Activated T-helper 2 cell treated with anti-CD3 and anti-CD28 coated beads, Interferon-gamma antibody, Interleukin-2, Interleukin-4, amounts not matched to agents 10 μg/mL and 5 μg/mL and 100 μg/mL, durations not matched to agents 14 hours and 24 hours and 36 hours (primary cell): Measurements from ENCODE around the gene DCAF10. TPM values are rescaled to one million over a fixed set of nuclear protein-coding genes. Genes with fewer than 3 reads are reported as not detected.
"Not testable (repeated sequence)": the region's sequence is repeated elsewhere in the genome, so short reads cannot be mapped to it uniquely, and the experiment has no call there.

Experiments used
- DNase-seq: peaks from one replicate; pipeline ENCODE4 v3.0.0; 2021; ENCODE audit warnings: low spot score
- H3K27ac Mint-ChIP-seq: one replicate; pipeline ENCODE4 v1.8.0; 2021; ENCODE audit warnings: mixed read lengths
- H3K27me3 Mint-ChIP-seq: one replicate; pipeline ENCODE4 v1.8.0; 2021; ENCODE audit warnings: low read depth, mixed read lengths
- H3K36me3 Mint-ChIP-seq: one replicate; pipeline ENCODE4 v1.8.0; 2021; ENCODE audit warnings: low read depth, mixed read lengths
- H3K4me1 Mint-ChIP-seq: one replicate; pipeline ENCODE4 v1.8.0; 2021; ENCODE audit warnings: low read depth, mixed read lengths
- H3K4me3 Mint-ChIP-seq: one replicate; pipeline ENCODE4 v1.8.0; 2021; ENCODE audit warnings: low read depth, mild to moderate bottlenecking, moderate library complexity, mixed read lengths
- H3K9me3 Mint-ChIP-seq: one replicate; pipeline ENCODE4 v1.8.0; 2021; ENCODE audit warnings: mixed read lengths
- intact Hi-C: fragments of 100-400 bp; cut with micrococcal nuclease; formaldehyde crosslinking; loops from one replicate; pipeline ENCODE4 v1.15.1; 2023
- total RNA-seq: library from RNA; stranded (reverse); gene quantifications from 2 replicates; pipeline ENCODE4 v1.2.3, GENCODE V29; 2022

Gene DCAF10, protein sequence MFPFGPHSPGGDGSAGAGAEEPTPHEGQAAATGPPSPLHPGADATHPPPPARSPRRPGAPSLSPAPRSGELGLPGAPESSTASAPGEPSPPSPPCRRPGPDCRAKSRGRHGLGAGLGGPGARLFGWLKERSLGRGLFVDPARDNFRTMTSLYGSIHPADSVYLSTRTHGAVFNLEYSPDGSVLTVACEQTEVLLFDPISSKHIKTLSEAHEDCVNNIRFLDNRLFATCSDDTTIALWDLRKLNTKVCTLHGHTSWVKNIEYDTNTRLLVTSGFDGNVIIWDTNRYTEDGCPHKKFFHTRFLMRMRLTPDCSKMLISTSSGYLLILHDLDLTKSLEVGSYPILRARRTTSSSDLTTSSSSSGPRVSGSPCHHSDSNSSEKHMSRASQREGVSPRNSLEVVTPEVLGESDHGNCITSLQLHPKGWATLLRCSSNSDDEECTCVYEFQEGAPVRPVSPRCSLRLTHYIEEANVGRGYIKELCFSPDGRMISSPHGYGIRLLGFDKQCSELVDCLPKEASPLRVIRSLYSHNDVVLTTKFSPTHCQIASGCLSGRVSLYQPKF
- total RNA-seq = 17.4 and 18.4 TPM in 2 replicates

DNA sequence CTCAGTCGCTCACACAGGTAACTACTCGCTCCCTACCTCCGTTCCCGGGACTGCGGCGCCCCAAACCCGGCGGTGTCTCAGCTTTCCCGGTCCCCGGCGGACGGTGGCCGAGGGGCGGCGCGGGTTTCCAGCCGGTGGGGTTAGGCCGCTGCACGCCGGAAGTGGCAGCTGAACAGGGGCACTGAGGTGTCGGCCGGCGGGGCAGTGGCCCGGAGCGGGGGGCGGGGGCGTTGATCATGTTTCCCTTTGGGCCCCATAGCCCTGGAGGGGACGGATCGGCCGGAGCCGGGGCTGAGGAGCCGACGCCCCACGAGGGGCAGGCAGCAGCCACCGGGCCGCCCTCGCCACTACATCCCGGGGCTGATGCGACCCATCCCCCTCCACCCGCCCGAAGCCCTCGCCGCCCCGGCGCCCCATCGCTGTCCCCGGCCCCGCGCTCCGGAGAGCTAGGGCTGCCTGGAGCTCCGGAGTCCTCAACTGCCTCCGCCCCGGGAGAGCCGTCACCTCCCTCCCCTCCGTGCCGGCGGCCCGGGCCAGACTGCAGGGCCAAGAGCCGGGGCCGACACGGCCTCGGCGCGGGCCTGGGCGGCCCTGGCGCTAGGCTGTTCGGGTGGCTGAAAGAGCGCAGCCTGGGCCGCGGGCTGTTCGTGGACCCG lies at the start of gene DCAF10:
Gene DCAF10 (plus strand): TSS at position 167 of the 656 bp plus-strand sequence. CDS start 70 bp downstream, at position 237.
- Mint-ChIP-seq H3K27ac (peak within 1 kb of the TSS; percentile 77), H3K27me3 (no peaks in the 10 kb centered on the region), H3K4me3 (peak within 1 kb of the TSS; percentile 89), H3K9me3 (no peaks in the 10 kb centered on the region), H3K4me1 (peaks cover 28% of the 10 kb centered on the region), H3K36me3 (peaks cover 21% of the 10 kb centered on the region)
- peak; percentile 86 for DNase-seq
- intact Hi-C loops = loop anchor here (1.0 to 2.0 kb wide), 4 partner anchors 15 to 208 kb away; partner anchors contain the start of genes EXOSC3, SLC25A51, TOMM5 and TRMT10B

DNA sequence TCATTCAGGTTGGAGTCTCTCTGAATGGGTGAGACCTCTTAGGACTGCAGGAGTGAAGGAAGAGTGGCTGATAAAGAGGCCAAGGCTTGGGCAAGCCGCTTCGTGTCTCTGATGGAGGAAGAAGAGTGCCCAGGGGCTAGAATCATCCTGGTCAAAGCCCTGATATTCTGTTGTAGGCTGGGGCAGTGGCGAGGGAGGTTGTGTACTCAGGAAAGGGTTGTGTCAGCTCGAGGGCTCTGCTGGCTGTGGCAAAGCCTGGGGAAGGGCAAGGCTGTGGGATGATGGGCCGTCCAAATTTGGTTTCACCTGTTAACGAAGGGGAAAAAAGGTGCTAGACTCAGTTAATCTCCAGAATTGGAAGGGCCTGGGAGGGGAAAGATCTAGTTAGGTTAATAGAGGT lies 49.4 kb upstream of the DCAF10 start:
- Mint-ChIP-seq H3K9me3 (no peaks in the 10 kb centered on the region), H3K27me3 (no peaks in the 10 kb centered on the region), H3K4me3 (peak overlapping the region; percentile 34), H3K4me1 (peaks cover 17% of the 10 kb centered on the region), H3K36me3 (peaks cover 13% of the 10 kb centered on the region), H3K27ac (no peak overlapping the region)
- intact Hi-C loops = loop anchor here (5.0 kb wide), 1 partner anchor 316 kb away; the partner anchor contains the start of gene SHB
- no peak for DNase-seq

DNA sequence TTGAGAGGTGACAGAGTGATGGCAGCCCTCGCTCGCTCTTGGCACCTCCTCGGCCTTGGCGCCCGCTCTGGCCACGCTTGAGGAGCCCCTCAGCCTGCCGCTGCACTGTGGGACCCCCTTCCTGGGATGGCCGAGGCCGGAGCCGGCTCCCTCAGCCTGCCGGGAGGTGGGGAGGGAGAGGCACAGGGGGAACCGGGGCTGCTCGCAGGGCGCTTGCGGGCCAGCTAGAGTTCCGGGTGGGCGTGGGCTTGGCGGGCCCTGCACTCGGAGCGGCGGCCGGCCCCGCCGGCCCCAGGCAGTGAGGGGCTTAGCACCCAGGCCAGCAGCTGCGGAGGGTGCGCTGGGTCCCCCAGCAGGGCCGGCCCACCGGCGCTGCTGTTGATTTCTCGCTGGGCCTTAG lies 48.9 kb upstream of the DCAF10 start:
- DNase-seq, H3K9me3 Mint-ChIP-seq, H3K27ac Mint-ChIP-seq, H3K27me3 Mint-ChIP-seq, H3K4me3 Mint-ChIP-seq: not testable (repeated sequence)
- Mint-ChIP-seq H3K4me1 (peaks cover 17% of the 10 kb centered on the region), H3K36me3 (peaks cover 14% of the 10 kb centered on the region)
- intact Hi-C loops = loop anchor here (2.0 to 5.0 kb wide), 3 partner anchors 33 to 316 kb away; partner anchors contain the start of genes DCAF10, EXOSC3 and SHB

DNA sequence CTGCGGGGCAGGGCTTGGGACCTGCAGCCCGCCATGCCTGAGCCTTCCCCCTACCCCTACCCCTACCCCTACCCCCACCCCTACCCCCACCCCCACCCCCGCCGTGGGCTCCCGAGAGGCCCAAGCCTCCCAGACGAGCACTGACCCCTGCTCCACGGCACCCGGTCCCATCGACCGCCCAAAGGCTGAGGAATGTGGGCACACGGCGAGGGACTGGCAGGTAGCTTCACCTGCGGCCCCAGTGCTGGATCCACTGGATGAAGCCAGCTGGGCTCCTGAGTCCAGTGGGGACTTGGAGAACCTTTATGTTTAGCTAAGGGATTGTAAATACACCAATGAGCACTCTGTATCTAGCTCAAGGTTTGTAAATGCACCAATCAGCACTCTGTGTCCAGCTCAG lies 48.5 kb upstream of the DCAF10 start:
- not testable (repeated sequence) for H3K9me3 Mint-ChIP-seq, H3K4me3 Mint-ChIP-seq, H3K27me3 Mint-ChIP-seq, DNase-seq, H3K27ac Mint-ChIP-seq
- peaks cover 15% of the 10 kb centered on the region for H3K36me3 Mint-ChIP-seq
- H3K4me1 Mint-ChIP-seq = peaks cover 17% of the 10 kb centered on the region
- intact Hi-C loops = loop anchor here (2.0 to 5.0 kb wide), 3 partner anchors 33 to 315 kb away; partner anchors contain the start of genes DCAF10, EXOSC3 and SHB

DNA sequence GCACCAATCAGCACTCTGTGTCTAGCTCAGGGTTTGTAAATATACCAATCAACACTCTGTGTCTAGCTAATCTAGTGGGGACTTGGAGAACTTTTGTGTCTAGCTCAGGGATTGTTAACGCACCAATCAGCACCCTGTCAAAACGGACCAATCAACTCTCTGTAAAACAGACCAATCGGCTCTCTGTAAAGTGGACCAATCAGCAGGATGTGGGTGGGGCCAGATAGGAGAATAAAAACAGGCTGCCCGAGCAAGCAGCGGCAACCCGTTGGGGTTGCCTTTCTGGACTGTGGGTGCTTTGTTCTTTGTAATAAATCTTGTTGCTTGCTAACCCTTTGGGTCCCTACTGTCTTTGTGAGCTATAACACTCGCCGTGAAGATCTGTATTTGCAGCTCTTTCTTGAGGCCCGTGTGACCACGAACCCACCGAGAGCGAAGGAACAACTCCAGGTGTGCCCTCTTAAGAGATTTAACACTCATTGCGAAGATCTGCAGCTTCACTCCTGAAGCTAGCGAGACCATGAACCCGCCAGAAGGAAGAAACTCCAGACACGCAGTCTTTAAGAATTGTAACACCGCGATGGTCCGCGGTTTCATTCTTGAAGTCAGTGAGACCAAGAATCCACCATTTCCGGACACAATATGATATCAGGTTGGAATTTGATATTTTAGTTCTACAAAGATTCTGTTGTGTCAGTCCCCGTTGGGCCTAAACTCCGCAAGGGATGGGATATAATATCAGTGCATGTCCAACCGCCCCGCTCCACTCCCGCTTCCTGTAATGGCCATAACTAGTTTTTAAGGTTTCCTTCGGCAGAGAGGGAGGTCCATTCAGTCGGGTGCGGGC lies 47.7 kb upstream of the DCAF10 start:
- intact Hi-C loops = loop anchor here (1.0 to 5.0 kb wide), 4 partner anchors 32 to 314 kb away; partner anchors contain the start of genes DCAF10, EXOSC3, SHB and SLC25A51
- H3K9me3 Mint-ChIP-seq = no peaks in the 10 kb centered on the region
- H3K4me1 Mint-ChIP-seq = peaks cover 17% of the 10 kb centered on the region
- H3K36me3 Mint-ChIP-seq = peaks cover 23% of the 10 kb centered on the region
- no peaks in the 10 kb centered on the region for H3K27me3 Mint-ChIP-seq
- peak overlapping the region; percentile 91 for H3K27ac Mint-ChIP-seq
- H3K4me3 Mint-ChIP-seq = peak overlapping the region; percentile 97
- DNase-seq = no peak

DNA sequence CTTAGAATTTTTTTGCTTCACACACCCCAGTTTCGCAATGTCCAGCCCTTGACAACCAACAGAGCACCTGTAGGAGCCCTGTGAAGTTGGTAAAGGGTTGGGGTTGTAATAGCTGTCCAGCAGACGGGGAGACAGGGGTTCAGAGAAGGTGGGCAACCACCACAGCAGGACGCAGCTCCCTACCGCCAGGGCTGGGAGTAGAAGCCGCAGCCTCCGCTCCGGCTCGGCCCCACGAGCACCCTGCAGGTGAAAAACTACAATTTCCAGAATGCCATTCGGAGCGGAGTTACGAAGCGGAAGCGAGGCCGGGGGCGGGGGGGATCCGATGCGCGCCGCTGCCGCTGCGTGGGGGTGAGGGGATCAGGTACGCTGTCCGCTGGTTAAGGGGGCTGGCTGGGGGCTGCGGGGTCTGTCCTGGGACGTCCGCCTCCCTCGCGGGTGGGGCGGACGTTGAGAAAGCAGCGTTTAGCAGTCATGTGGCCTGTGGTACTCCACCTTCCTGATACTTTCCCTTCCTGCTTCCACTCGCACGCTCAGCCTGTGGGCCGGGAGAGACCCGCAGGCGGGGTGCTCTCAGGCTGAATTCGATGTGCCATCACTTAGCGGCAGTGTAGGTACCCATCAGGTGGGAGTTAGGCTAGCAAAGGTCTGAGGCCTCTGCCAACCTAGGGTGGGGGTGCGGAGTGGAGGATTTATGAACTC lies 47.0 kb upstream of the DCAF10 start, which contains the start of gene TRMT10B:
Gene TRMT10B (plus strand): TSS at position 317 of the 702 bp plus-strand sequence. CDS start 8,127 bp downstream, outside the sequence.
- peak within 1 kb of the TSS; percentile 91 for H3K27ac Mint-ChIP-seq
- H3K36me3 Mint-ChIP-seq = peaks cover 23% of the 10 kb centered on the region
- peak within 1 kb of the TSS; percentile 97 for H3K4me3 Mint-ChIP-seq
- peak; percentile 61 for DNase-seq
- intact Hi-C loops = loop anchor here (1.0 to 5.0 kb wide), 4 partner anchors 31 to 314 kb away; partner anchors contain the start of genes DCAF10, EXOSC3, SHB and SLC25A51
- no peaks in the 10 kb centered on the region for H3K9me3 Mint-ChIP-seq
- H3K4me1 Mint-ChIP-seq = peaks cover 17% of the 10 kb centered on the region
- no peaks in the 10 kb centered on the region for H3K27me3 Mint-ChIP-seq

DNA sequence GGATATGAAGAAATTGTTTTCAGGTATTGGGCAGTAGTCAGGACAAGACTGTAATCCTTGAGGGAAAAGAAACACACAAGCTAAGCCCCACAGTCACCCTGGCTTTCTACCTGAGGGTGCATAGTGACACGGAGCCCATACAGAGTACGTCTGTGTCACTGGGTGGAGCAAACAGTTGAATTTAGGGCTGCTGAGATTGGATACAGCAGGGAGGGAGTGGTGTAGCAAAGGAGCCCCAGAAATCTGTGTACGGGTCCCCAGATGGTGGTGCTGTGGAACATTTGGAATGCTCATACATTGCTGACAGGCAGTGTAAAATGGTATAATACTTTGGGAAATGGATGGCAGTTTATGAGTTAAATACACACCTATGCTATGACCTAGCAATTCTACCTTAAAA lies 41.9 kb upstream of the DCAF10 start:
- H3K9me3 Mint-ChIP-seq = no peaks in the 10 kb centered on the region
- H3K36me3 Mint-ChIP-seq = peaks cover 34% of the 10 kb centered on the region
- H3K4me3 Mint-ChIP-seq = no peak overlapping the region
- H3K27ac Mint-ChIP-seq = no peak overlapping the region
- H3K27me3 Mint-ChIP-seq = no peaks in the 10 kb centered on the region
- no peak for DNase-seq
- intact Hi-C loops = no loop called here
- H3K4me1 Mint-ChIP-seq = peaks cover 13% of the 10 kb centered on the region

DNA sequence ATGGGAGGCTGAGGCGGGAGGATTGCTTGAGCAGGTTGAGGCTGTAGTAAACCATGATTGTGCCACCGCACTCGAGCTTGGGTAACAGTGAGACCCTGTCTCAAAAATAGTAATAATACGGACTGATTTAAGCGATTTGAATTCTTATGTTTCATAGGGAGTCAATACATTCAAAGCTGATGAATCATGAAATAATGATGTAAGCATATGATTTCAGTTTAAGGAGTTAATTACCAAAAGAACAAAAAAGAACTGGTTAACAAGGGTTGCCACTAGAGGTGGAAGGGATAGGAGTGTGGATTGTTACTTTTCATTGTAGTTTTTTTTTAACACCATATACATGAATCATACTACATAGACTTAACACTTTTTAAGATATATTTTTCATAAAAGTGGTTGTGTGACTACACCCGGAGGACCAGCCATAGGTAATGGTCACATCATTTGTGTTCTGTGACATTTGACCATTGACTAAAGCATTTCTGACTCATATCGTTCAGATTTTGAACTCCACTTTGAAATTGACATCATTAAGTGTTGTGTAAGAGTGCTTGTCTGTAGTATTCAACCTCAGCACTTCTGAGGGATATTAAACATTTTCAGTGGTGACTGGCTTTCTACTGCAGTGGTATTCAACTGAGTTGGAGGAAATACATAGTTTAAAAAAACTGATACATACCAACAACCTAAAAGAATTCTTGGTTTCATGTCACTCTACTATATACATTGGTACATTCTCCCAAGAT lies 40.0 kb upstream of the DCAF10 start:
- DNase-seq = no peak
- Mint-ChIP-seq H3K4me3 (no peak overlapping the region), H3K4me1 (no peaks in the 10 kb centered on the region), H3K27me3 (no peaks in the 10 kb centered on the region), H3K36me3 (peaks cover 40% of the 10 kb centered on the region), H3K9me3 (no peaks in the 10 kb centered on the region), H3K27ac (no peak overlapping the region)
- intact Hi-C loops = no loop called here

DNA sequence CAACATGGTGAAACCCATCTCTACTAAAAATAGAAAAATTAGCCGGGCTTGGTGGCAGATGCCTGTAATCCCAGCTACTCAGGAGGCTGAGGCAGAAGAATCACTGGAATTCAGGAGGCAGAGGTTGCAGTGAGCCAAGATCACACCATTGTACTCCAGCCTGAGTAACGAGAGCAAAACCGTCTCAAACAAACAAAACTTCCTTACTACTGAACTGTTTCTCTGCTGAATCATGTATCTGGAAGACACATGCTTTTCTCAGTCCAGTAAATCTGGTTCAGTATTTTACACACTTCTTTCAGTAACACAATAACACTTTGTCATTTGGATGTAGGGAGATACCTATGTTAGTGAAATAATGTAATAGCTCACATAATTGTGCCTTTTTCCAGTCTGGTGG lies 39.1 kb upstream of the DCAF10 start:
- H3K4me3 Mint-ChIP-seq = no peak overlapping the region
- no peak overlapping the region for H3K27ac Mint-ChIP-seq

DNA sequence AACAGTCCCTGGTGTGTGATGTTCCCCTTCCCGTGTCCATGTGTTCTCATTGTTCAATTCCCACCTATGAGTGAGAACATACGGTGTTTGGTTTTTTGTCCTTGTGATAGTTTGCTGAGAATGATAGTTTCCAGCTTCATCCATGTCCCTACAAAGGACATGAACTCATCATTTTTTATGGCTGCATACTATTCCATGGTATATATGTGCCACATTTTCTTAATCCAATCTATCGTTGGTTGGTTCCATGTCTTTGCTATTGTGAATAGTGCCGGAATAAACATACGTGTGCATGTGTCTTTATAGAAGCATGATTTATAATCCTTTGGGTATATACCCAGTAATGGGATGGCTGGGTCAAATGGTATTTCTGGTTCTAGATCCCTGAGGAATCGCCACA lies 35.3 kb upstream of the DCAF10 start:
- H3K27ac Mint-ChIP-seq, H3K27me3 Mint-ChIP-seq, intact Hi-C loops, DNase-seq, H3K4me1 Mint-ChIP-seq, H3K9me3 Mint-ChIP-seq, H3K4me3 Mint-ChIP-seq: not testable (repeated sequence)
- peaks cover 61% of the 10 kb centered on the region for H3K36me3 Mint-ChIP-seq

More for the DNA sequence above, 39.1 kb upstream of the DCAF10 start:
- no peak for DNase-seq
- H3K4me1 Mint-ChIP-seq = no peaks in the 10 kb centered on the region
- no peaks in the 10 kb centered on the region for H3K27me3 Mint-ChIP-seq
- intact Hi-C loops = no loop called here
- H3K9me3 Mint-ChIP-seq = no peaks in the 10 kb centered on the region
- H3K36me3 Mint-ChIP-seq = peaks cover 44% of the 10 kb centered on the region

DNA sequence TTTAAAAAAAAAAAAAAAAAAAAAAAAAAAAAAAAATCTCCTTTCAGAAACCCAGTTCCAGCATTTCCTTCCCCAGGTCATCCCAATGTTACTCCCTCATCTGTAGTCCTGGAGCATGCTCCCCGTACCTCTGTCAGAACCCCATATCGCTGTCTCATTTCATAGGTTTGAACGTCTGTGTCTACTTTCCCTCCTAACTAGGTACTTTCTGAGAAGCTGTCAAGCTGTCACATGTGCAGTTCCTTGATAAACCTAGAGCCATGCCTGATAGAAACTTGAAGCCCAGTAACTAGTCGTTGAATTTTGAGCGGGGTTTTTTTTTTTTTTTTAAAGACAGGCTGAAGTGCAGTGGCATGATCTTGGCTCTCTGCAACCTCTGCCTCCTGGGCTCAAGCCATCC lies 31.3 kb upstream of the DCAF10 start:
- Mint-ChIP-seq H3K4me3 (no peak overlapping the region), H3K27me3 (no peaks in the 10 kb centered on the region), H3K36me3 (peaks cover 67% of the 10 kb centered on the region), H3K9me3 (no peaks in the 10 kb centered on the region), H3K27ac (no peak overlapping the region), H3K4me1 (no peaks in the 10 kb centered on the region)
- DNase-seq = no peak
- intact Hi-C loops = no loop called here
